Measurements from ENCODE around the gene GPRC5D. TPM values are rescaled to one million over a fixed set of nuclear protein-coding genes. Genes with fewer than 3 reads are reported as not detected.

Gene GPRC5D
- total and polyA plus RNA-seq, 8 donors, result 0.18 TPM; not detected in 7

DNA sequence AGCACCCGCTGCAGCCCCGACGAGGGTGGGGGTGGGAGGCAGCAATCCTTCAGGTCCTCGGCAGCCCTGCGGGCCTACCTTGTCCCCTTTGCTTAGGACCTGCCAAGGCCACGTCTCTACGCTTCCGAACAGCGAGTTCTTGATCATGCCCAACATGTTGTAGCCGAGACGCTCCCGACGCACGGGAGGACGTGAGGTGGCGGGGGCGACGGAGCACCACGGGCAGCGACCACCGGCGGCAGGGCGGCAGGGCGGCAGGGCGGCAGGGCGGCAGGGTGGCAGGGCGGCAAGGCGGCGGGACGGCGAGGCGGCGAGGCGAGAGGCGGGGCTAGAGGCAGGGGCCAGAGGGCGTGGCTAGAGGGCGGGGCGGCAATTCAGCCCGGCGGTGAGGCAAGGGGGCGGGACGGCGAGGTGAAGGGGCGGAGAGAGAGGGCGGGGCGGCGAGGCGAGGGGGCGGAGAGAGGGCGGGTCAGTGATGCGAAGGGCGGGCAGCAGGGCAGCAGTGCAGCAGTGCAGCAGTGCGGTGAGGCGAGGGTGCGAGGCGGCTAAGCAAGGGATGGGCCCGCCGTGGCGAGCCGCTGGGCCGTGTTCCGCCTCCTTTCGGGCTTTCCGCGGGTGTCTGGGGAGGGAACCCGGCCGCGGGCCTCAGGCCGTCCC lies 48.1 kb upstream of the GPRC5D start, which contains the start of gene HEBP1:
Gene HEBP1, minus strand, starts transcription at position 307 of the 657 bp plus-strand sequence. Its CDS starts 151 bp downstream, at position 156.
- H3K27me3 ChIP-seq, result no peaks in the 10 kb centered on the region
- whole genome bisulfite sequencing, 5 donors, result 0 to 1% (median 0%) methylated on average over 47 to 69 of the region's 69 CpGs
- TF ChIP-seq EP300 (IDR thresholded peaks at IDR 0.05), result no peak
- peak; percentile 77 to 97 (median 91) for TF ChIP-seq POLR2AphosphoS5 (IDR thresholded peaks at IDR 0.05)
- TF ChIP-seq, protein P1, sequence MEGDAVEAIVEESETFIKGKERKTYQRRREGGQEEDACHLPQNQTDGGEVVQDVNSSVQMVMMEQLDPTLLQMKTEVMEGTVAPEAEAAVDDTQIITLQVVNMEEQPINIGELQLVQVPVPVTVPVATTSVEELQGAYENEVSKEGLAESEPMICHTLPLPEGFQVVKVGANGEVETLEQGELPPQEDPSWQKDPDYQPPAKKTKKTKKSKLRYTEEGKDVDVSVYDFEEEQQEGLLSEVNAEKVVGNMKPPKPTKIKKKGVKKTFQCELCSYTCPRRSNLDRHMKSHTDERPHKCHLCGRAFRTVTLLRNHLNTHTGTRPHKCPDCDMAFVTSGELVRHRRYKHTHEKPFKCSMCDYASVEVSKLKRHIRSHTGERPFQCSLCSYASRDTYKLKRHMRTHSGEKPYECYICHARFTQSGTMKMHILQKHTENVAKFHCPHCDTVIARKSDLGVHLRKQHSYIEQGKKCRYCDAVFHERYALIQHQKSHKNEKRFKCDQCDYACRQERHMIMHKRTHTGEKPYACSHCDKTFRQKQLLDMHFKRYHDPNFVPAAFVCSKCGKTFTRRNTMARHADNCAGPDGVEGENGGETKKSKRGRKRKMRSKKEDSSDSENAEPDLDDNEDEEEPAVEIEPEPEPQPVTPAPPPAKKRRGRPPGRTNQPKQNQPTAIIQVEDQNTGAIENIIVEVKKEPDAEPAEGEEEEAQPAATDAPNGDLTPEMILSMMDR (IDR thresholded peaks at IDR 0.05), result no peak
- peak in 2 of 4 donors; percentile 19 to 25 for TF ChIP-seq POLR2A (IDR thresholded peaks at IDR 0.05)
- H3K36me3 ChIP-seq, result no peaks in the 10 kb centered on the region
- peak within 1 kb of the TSS; percentile 80 to 94 (median 93) for H3K27ac ChIP-seq
- intact Hi-C loops (cut with DNase I; ENCODE audit: low total_unique reads), result no loop called here
- no peaks in the 10 kb centered on the region for H3K9me3 ChIP-seq
- H3K4me3 ChIP-seq, result peak within 1 kb of the TSS; percentile 52 to 80 (median 74)
- DNase-seq, result peak; percentile 97 to 98
- H3K4me1 ChIP-seq, result peaks cover 27 to 65% (median 53%) of the 10 kb centered on the region in 4 donors

DNA sequence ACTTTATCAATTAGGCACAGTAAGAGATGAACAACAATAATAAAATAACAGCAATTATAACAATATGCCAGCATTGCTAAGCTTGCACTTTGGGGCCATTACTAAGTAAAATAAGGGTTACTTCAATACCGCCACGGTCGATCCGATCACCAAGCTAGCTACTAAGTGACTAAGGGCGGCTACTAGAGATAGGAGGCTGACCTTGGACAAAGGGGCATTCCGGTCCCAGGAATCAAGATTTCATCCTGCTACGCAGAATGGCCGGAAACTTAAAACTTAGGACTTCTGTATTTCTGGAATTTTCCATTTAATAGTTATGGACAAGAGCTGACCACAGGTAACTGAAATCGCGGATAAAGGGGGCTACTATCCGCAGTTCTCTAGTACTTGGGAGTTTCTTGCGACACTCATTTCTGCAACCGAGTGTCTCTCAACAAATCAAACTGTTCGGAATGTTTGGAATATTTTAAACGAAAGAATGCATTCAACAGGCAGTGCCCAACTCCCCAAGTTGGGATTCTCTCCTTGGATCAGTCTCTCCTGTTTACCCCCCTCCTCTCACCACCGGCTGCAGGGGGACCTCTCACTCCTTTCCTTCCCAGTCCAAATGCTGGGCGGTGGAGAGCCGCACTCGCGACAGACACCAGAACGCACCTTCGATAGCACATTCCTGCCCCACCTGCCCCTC lies 47.4 kb upstream of the GPRC5D start:
- Histone ChIP-seq H3K4me3 (peak overlapping the region; percentile 52 to 80 (median 74)), H3K27ac (peak overlapping the region; percentile 75 to 94 (median 93)), H3K9me3 (no peaks in the 10 kb centered on the region), H3K36me3 (no peaks in the 10 kb centered on the region), H3K27me3 (no peaks in the 10 kb centered on the region), H3K4me1 (peaks cover 27 to 67% (median 56%) of the 10 kb centered on the region in 4 donors)
- intact Hi-C loops (cut with DNase I; ENCODE audit: low total_unique reads), result no loop called here
- 13 to 25% (median 13%) methylated on average over 22 of the region's 22 CpGs for WGBS, 5 donors
- peak in 1 of 2 donors; percentile 53 for DNase-seq
- TF ChIP-seq EP300 (IDR thresholded peaks at IDR 0.05) (no peak), POLR2A (IDR thresholded peaks at IDR 0.05) (no peak), POLR2AphosphoS5 (IDR thresholded peaks at IDR 0.05) (no peak)
- TF ChIP-seq, protein P1 (IDR thresholded peaks at IDR 0.05), result no peak

DNA sequence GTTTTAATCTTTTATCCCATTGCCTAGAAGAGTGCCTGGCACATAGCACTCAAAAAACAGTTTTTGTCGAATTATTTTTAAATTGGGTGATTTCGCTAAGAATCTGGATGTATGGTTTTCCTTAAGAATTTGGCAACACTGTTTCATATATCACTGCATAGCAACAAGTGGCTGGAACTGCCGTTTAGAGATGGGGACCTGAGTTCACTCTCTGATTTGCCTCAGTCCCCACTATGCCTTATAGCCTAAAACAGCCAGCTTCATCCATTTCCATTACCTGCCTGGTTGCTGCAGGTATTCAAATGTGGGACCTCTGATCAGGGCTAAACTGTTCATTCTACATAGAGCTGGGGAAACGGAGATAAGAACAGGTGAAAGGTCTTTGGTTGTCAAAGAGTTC lies 46.3 kb upstream of the GPRC5D start:
- H3K36me3 ChIP-seq, result no peaks in the 10 kb centered on the region
- TF ChIP-seq EP300 (IDR thresholded peaks at IDR 0.05), result no peak
- no peak for TF ChIP-seq POLR2A (IDR thresholded peaks at IDR 0.05)
- TF ChIP-seq, protein P1 (IDR thresholded peaks at IDR 0.05), result no peak
- TF ChIP-seq POLR2AphosphoS5 (IDR thresholded peaks at IDR 0.05), result no peak
- WGBS, 5 donors, result 69 to 77% (median 74%) methylated on average over 4 of the region's 4 CpGs
- no peak overlapping the region for H3K4me3 ChIP-seq
- no peak for DNase-seq
- H3K4me1 ChIP-seq, result peaks cover 27 to 67% (median 56%) of the 10 kb centered on the region in 4 donors
- H3K27ac ChIP-seq, result no peak overlapping the region
- no peaks in the 10 kb centered on the region for H3K9me3 ChIP-seq
- intact Hi-C loops (cut with DNase I; ENCODE audit: low total_unique reads), result no loop called here
- H3K27me3 ChIP-seq, result no peaks in the 10 kb centered on the region

DNA sequence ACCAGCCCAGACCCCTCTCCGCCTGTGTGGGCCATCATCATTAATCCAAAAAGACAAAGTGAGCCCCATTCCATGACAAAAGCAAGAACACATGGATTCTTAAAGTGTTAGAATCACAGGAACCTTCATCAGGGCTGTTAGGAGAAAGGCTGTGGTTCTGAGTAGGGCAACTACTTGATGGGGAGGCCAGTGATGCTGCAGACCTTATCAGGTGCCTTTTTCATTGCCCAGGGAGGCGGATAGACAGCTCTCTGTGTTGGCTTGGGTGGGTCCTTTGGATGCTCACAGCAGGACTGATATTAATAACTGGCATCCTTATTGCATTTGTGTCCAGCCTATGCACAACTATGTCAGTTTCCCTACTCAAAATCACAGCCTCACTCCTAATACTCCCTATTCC lies 45.8 kb upstream of the GPRC5D start:
- Histone ChIP-seq H3K27me3 (no peaks in the 10 kb centered on the region), H3K27ac (peak overlapping the region in 1 of 5 donors; percentile 16), H3K4me3 (no peak overlapping the region), H3K4me1 (peaks cover 27 to 71% (median 56%) of the 10 kb centered on the region in 4 donors), H3K36me3 (no peaks in the 10 kb centered on the region), H3K9me3 (no peaks in the 10 kb centered on the region)
- intact Hi-C loops (cut with DNase I; ENCODE audit: low total_unique reads), result no loop called here
- WGBS, 5 donors, result 44 to 100% (median 66%) methylated on average over 2 of the region's 2 CpGs
- no peak for DNase-seq
- TF ChIP-seq EP300 (IDR thresholded peaks at IDR 0.05) (no peak), POLR2A (IDR thresholded peaks at IDR 0.05) (no peak), POLR2AphosphoS5 (IDR thresholded peaks at IDR 0.05) (no peak)
- TF ChIP-seq, protein P1 (IDR thresholded peaks at IDR 0.05), result no peak
